DMS79 (cell line): ENCODE measurements around the gene SCN8A.
A peak's percentile ranks its signal among the peaks of the same experiment; 100 is the strongest.
"Not testable (repeated sequence)": the region's sequence is repeated elsewhere in the genome, so short reads cannot be mapped to it uniquely, and the experiment has no call there.

Experiments
- DNase-seq: peaks from one replicate; lab custom pipeline; 2025; lab: John Stamatoyannopoulos, UW

Gene SCN8A

DNA sequence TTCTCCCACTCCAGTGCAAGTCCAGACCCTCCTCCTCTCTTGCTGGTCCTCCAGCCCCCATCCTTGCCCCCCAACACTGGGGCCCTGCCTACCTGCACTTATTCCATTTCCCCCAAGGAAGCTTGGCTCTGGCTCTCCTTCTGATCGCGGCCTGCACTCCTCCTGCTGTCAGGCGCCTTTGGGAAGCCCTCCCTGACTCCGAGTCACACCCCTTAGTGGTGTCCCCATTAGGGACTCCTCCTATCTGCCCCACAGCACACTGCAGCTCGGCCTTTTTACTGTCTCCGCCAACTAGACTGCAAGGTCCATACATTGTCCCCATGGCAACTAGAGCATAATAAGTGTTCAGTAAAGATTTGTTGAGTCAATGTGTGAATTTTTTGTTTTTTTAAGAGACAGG lies 224.5 kb downstream of the SCN8A start:
- DNase-seq: no peak

DNA sequence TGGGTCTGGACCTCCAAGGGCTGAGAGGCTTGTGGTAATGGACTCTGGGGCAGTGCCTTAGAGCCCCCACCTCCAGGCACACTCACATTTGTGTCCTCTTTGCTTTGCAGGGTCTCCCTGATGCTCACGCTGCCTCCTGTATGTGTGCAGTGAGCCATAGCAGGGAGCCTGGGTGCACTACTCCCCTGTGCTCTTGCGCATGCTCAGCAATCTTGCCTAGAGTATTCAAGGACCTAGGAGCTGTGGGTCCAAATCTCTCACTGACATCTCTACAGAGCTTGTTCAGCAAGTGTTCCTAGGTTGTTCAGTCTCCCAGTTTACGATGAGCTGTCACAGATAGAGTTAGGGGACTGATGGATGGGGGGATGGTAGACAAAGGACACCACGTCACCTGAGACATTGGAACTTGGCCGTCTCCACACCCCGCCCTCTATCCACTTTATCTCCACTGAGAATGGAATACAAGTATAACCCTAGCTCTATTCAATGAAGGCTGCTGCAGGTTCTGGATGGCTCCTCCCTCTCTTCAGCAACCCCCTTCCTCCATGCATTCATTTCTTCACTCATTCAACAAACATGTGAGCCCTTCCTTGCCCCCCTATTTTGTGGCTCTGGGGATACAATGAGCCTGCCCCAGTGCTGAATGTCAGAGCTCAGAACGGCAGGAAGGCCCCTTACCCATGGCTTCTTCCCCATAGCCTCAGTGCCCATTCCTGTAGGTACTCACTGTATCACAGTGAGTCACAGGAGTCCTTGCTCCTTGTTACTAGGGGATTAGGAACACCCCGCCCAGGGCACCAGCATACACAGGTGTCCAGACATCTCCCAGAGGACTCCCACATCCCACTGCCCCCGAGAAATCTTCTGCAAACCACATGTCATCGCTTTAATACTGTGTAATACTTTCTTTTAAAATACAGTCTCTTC lies 226.3 kb downstream of the SCN8A start:
- no peak for DNase-seq

DNA sequence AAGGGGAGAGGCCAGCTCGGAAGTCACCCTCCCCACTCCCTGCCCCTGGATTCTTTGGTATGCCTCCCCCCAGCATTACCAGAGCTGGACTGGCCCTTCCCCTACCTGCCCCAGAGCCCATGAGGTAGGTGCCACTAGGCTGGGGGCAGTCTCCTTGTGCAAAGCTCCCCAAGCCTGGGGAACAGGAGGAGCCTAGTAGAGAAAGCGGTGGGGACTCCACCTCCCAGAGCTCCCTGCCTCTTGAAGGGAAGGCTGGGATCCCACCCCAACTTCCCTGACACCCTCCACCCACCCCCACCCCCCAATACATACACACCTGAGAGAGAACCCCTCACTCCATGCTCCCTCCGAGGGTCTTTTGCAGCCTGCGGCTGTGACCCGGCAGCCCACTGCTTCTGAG lies 227.1 kb downstream of the SCN8A start:
- no peak for DNase-seq

DNA sequence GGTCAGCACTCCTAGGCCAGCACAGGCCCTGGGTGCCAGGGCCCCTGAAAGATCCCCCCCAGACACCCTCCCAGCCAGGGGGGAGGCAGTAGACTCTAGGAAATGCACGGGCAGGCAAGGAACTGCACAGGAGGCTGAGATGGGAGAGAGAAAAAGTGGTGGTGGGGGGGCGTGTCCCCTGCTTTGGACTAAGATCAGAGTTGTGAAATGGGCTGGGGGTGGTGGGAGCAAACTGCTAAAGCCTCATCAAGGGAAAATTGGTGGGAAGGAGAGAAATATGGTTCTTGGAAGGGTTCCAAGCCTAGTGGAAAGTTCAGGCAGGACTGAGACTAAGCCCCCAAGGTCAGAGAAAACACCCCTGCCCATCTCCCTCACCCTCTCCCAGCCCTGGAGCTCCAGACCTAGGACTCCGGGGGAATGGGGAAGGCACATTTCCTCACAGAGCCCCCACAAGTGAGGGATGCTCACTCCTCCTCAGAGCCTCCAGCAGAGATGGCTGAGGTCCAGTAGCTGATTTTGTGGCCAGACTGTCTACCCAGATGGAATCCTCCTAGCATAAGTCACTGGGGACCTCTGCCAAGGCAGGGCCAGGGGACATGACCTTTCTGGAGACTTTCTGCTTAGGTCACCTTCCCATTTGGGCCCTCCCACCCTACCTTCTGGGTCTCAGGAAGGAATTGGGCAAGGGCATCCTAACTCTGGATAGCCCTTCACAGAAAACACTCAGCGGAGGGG lies 227.7 kb downstream of the SCN8A start:
- DNase-seq: no peak

DNA sequence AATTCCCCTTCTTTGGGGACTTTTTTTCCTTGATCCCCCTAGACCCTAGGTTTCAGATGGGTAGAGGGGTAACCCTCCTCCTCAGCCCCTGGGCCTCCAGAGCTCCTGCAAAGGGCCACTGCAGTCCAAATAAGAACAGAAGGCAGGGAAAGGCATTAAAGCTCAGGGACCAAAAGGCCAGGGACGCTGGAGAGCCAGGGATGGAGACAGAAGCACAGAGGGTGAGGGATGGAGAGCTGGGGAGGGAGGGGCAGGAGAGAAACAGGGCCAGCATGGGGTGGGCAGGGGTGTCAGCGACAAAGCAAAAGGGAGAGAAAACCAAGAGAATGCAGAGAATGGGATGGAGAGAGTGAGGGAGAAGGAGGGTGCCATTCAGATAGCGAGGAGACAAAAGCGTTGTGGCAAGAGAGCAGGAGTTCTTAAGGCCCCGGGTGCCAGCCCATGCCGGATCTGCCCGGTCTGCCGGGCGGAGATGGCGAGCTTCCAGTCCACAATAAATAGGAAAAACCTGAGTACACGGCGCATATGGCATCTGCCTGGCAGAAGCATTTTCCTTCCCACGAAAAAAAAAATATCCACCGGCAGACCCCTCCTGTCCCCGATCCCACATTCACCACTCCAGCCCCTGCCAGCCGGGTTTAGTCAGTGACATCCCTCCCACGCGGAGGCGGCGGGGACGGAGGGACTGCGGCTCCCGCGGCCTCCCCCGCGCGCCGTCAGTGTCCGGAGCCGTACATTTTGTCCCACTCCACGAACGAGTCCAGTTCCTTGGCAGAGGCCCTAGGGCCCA lies 228.9 kb downstream of the SCN8A start:
- no peak for DNase-seq

DNA sequence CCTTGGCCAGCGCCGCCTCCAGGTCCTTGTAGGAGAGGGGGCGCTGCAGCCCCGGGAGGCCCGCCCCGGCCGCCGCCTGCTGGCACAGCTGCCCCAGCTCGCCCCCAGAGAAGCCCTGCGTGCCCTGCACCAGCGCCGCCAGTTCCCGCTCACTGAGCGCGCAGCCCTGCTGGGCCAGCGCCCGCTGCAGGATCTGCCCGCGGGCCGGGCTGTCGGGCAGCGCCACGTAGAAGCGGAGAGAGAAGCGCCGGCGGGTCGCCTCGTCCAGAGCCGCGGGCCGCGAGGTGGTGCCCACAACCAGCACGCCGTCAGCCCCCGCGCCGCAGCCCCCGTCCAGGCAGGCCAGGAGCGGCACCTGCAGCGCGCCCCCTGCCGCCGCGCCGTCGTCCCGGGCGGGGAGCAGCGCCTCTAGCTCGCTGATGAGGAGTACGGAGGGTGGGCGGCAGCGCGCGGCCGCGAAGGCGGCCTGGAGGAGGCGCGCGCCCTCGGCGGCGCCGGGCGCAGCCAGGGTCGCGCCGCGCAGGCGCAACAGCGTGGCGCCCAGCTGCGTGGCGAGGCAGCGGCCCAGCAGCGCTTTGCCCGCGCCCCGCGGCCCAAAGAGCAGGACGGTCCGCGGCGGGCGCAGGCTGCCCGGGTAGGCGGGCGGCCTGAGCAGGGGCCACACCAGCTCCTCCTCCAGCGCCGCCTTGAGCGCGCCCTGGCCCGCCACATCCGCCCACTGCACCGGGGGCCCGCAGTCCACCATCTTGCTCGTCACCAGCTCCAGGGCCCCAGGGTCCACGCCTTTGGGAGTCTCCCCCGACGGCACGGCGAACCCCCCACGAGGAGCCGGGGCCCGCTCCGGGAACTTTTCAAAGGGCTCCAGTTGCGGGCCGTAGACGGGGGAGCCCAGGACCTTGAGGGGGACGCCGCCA lies 229.8 kb downstream of the SCN8A start:
- peak; percentile 29 for DNase-seq

DNA sequence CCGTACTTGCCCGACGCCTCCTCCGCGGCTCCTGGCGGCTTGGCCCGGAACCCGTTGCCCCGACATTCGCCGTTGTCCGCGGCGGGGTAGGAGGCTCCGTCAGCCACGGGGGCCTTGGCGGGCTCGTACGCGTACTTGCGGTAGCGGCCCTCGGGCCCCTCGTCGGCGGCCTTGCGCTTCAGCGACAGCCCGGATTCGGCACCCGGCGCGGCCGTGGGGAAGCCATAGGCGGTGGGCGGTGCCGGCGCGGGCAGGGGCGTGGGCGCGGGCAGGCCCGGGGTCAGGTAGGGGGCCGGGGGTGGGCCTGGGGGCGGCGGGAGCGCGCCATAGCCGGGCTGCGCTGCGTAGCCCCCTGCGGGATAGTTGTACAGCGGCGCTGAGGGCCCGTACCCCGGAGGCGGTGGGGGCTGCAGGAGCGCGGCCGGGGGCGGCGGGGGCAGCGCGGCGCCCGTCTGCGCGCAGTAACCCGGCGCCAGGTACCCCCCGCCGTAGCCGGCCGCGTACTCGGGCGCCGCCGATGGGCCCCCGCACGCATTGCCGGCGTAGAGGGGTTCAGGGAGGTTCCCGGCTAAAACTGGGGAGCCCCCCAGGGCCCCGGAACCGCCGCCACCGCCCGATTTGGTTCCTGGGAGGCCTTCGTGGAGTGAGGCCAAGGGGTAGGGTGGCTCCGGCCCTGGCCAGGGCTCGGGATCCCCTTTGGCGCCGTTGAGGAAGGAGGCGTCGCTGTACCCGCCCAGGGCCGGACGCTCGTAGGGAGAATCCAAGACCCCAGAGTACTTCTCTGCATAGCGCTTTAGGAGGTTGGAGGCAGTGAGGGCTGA lies 230.6 kb downstream of the SCN8A start:
- no peak for DNase-seq

DNA sequence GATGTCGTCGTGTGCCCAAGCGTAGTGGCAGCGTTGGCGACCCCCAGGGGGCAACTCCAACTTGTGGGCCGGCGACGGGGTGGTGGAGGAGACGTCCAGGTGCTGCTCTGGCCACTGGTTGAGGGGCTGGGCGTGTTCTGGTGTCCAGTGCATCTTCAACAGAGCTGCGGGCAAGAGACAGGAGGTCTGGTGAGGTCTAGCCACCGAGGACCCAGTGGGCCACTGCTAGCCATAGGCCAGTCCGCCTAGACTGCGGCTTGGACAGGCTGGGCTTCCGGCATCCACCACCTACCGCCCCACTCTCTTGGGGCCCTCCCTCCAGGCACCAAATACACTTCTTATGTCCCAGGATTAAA lies 231.2 kb downstream of the SCN8A start:
- no peak for DNase-seq

DNA sequence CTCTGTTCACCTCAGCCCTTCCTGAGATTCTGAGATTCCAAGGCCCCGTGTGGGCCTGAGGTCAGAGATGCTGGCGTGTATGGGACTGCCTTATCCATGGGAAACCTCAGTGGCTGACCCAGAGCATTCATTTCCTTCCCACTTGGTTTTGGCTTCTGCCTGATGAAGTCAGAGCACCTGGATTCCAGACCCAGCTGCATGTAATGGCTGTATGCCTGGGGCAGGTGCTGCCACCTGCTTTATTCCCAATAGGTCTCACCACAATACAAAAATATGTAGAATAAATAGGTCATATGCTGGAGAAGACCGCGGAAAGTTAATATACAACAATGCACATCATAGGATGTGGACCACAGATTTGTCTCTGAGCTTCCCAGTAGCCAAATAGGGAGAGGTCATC lies 231.9 kb downstream of the SCN8A start:
- no peak for DNase-seq

DNA sequence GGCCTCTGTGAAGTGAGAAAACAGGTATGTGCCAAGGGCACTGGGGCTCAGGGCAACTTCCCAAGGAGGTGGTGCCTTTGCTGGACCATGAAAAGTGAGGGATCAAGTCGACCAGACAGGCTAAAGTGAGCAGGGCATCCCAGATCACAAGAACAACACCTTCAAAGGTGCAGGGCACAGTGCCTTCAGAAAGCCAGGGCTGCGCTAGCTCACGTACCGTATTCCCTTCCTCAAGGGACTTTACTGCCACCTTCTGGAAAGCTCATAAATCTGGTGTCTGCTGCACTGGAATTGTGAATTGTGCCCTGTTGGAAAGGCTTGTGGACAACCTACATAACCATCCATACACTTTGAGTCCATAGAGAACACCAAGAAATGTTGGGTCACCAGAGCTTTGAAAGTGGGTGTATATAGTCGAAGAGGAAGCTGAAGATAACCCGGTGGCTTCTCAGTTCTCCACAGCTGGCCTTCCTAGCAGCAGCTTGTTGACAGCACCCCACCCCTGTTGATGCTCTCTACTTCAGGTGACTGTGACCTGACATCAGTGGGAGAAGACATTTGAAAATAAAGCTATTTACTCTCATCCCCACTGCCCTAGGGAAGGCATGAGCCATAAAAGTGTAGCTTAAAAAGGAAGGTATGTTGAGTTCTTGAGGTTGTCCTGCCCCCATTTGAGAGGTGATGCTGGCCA lies 233.0 kb downstream of the SCN8A start:
- DNase-seq: no peak

DNA sequence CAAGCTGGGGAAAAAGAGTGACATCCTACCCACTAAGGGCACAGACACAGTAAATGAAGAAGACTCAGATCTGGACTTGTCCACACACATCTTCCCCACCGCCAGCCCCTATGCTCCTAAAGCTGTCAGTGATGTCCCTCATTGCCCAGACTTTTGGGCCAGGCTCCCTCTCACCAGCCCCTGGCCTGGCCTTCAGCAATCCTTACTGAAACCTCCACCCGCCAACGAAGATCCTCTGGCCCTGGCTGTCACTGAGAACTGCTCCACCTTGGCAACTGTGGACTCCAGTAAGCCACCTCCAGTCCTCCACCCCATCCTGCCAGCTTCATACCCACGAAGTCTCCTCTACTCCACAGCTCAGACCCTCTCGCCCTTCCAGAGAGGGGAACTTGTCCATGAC lies 234.2 kb downstream of the SCN8A start:
- DNase-seq: no peak

DNA sequence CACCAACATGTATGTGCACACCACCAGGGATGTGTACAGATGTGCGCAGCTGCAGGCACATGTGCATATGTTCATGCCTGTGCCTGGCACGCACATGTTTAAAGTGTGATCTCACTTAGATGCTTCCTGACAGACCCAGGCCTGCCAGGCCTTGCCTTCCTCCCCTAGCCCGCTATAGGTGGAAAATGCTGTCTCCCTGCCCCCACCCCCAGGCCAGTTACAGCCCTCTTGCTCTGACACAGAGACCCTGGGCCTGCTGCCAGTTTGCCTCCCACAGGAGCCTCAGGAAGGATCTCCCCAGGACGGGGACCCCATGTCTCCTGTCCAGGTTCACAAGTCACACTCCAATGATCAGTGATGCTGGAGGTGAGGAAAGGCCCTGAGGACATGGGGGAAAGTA lies 235.8 kb downstream of the SCN8A start:
- no peak for DNase-seq

DNA sequence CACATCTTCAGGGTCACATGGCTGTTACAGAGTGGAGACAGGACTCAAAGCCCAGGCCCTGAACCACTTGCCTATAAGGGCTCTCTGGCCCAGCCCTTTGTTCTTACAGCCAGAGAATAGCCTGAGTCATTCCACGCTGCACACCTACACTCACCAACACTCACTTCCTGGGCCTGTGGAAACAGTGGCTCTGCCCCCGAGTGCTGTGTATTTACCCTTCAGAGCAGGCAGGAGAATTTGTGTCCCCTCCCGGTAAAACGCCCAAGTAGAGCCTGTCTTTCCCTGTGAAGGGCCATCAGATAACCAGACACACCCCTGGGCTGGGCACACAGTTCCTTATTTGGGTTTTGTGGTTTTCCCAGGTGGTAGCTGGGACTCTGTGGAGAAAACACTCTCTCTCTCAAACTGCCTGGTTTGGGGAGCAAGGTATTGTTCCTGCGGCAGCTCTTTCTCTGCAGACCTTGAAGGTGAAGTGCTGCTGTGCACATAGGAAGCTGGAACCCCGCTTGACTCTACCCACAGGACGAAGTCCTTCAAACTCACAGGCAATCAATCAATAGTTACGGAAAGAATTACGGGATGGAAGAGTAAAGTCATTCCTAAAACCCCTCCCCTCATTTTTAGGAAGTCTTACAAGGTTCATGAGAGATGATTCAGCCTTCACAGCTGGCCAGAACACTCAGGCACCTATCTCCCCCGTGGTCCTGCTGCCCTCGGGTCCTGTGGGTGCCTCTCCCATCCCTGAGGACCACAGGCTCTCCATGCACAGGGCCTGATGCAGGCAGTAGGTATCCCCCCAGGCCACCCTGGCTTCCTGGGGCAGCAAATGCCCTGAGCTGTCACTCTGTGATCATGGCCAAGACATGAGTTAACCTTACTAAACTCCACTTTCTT lies 237.1 kb downstream of the SCN8A start:
- DNase-seq: no peak

DNA sequence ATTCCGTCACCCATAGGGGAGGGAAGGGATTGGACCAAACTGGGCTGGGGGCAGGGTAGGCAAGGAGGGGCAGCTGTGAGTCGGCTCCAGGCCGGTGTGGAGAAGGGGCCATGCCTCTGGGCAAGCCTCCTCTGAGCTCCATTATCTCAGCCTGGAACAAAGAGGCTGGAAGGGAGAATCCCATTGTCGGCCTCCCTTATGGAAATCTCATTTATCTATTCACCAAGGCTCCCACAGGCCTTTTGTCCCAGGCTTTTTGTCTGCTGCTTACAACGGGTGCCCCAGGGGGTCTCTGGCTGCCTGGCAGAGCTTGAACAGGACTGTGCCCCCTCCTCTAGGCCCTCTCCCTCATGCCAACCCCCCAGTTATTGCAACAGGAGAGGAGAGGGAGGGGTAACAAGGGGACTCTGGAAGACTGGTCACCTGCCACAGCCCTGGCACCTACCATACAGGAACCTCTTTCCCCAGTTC lies 238.0 kb downstream of the SCN8A start:
- no peak for DNase-seq

DNA sequence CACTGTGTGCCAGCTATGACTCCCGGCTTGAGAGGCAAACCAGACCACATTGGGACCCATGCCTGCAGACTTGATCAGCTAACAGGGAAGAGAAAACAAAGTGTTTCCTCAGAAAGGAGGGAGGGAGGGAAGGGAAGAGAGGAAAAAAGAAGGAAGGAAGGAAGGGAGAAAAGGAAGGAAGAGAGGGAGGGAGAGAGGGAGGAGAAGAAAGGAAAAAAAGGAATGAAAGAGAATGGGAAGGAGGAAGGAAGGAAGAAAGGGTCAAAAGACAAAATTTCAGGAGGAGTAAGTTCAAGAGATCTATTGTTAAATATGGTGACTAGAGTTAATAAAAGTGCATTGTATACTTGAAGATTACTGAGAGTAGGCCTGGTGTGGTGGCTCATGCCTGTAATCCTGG lies 238.6 kb downstream of the SCN8A start:
- DNase-seq: no peak

DNA sequence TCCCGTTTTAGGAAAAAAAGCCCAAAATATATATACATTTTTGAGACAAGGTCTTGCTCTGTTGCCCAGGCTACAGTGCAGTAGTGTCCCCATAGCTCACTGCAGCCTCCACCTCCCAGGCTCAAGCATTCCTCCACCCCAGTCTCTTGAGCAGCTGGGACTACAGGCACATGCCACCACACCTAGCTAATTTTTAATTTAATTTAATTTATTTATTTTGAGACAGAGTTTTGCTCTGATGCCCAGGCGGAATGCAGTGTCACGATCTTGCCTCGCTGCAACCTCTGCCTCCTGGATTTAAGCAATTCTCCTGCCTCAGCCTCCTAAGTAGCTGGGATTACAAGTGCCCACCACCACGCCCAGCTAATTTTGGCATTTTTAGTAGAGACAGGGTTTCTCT lies 240.8 kb downstream of the SCN8A start:
- not testable (repeated sequence) for DNase-seq

DNA sequence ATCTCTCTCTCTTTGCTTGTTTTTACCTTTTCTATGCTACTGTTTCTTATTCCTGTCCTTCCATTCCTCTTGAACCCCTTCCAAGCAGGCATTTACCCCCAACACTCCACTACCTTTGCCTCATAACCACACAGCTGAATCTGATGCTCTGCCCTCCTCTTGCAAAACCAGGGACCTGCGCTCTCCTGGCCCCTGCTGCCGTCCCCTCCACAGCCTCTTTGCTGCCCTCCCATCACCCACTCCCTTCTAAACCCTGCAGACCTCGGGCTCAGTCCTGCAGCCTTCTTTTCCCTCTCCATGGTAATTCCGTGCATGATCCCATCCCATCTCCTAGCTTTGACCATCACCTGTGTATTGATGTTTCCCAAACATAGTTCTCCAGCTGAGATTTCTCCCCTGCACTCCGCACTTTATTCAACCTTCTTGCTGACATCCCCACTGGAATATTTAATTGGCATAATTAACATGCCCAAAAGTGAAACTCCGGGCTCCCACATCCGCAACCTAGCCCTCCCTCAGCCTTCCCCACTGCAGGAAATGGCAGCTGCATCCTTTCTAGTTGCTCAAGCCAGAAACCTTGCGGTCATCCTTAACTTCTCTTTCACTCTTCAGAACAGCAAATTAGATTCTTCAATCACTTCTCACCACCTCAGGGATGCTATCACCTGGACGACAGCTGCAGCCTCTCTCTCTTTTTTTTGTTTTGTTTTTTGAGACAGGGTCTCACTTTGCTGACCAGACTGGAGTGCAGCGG lies 241.5 kb downstream of the SCN8A start:
- no peak for DNase-seq
